GM18951 (cell line): Measurements from ENCODE around the gene CACNG4.

Source experiments
- POLR2A ChIP-seq: IDR thresholded peaks from 4 replicates; pipeline ENCODE4 v1.6.1; 2011; ENCODE audit warnings: mild to moderate bottlenecking; ENCODE audit not compliant: insufficient read length, insufficient read depth; ENCODE audit errors: extremely low read depth
- in situ Hi-C: fragments of 300-500 bp; cut with MboI; formaldehyde crosslinking; loops from one replicate; pipeline ENCODE4 v1.12.0; 2022; ENCODE audit warnings: low sequenced_read_pairs, mixed read lengths, inconsistent platforms; ENCODE audit not compliant: unreplicated experiment

CACNG4 gene

DNA sequence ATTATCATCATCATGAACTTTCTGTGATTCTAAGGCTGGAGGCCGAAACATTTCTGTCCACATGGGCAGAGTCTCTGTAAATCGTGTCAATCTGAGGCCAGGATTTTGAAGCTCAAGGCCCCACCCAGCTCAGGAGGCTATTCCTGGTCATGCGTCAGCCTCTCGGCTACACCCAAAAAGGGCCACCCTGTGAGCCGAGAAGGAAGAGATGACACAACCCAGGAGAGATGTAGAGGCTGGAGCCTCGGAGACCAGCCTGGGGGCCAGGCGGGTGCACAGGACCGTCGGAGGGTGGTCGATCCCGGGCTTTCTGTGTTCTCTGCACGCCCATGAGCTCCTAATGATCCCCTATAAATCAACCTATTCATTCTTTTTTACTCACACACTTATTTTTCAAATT lies 78.8 kb downstream of the CACNG4 start:
- in situ Hi-C loops, result no loop called here
- TF ChIP-seq POLR2A, result no peak

DNA sequence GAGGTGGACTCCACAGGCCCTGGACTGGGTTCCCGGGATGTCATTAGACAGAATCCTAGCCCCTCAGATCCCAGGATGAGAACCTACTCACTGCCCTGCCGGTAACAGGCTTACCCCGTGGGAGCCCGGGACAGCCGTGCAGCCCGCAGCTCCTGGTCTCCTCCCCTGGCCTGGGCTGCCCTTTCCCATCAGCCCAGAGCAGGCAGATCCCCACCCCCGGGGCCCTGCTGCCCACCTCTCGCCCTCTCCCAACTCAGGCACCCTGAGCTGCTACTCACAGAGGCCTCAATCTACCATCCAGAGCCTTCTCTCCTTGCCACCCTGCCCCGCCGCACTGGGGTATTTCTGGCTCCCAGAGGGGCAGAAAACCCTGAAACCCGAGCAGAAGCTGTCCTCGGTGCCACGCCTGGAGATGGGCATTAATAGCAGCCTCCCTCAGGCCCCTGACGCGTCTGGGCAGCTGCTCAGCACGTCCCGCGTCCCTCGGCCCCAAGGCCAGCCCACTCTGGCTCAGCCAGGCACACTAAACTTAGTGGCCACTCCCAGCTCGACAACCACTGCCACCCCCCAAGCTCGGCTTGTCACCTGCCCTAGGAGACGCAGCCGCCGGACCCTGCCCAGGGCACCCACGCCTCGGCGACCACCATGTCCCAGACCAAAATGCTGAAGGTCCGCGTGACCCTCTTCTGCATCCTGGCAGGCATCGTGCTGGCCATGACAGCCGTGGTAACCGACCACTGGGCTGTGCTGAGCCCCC lies 79.7 kb downstream of the CACNG4 start, which contains the start of gene CACNG1:
CACNG1 (plus strand) TSS at position 539 of the 757 bp plus-strand sequence; CDS start at position 646, 107 bp downstream.
- in situ Hi-C loops, result no loop called here

DNA sequence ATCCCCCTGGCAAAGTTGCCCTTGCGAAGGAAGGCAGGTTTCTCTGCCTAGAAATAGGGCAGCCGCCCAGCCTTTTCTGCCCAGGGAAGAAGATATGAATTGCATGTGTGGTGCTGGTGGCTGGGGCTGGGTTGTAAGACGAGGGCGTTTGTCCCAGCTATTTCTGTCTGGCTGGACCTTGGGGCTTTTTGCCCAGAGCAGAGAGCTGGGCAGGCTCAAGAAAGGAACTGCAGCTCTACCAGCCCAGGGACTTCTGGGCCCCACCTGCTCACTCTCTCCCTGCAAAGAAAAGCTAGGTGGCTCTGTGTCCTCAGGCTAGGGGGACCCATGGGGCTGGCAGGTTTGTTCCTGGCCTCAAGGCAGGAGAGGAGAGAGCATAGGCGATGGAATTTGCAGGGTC lies 80.4 kb downstream of the CACNG4 start:
- in situ Hi-C loops, result no loop called here
- no peak for TF ChIP-seq POLR2A

More for the DNA sequence above, 79.7 kb downstream of the CACNG4 start, which contains the start of gene CACNG1:
- TF ChIP-seq POLR2A, result no peak

DNA sequence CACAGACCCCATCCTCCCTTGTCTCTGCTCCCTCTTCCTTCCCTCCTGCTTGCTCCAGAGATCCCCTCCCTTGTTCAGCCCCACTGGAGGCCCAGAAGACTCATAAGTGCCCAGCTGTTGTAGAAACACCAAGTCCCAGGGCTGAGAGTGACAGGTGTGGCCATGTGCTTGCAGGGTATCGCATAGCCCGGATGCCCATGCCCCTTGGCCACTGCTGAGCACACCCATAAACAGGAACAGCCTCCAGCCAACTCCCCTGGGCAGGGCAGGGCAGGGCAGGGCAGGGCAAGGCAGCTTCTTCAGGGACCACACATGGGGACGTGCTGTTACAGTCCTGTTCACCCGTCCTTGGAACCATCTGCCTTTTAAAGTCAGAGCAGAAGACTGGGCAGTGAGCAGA lies 81.9 kb downstream of the CACNG4 start:
- TF ChIP-seq POLR2A, result no peak
- in situ Hi-C loops, result no loop called here

DNA sequence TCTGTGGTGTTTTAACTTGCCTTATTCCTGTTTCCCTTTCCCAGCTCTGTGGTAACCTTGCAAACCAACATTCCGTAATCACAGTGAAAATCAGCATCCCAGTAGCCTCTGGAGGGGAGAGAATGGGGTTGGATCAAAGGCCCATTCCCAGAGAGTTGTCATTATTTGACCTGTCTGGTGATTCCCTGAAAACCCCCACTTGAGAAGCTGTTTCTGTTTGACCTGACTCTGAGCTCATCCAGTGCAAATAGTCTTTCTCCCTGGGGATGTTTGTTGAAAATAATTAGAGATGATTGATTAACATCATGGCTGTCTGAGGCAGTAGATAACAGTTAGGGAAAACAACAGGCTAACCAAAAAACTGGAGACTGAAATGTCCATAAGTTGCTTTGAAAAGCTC lies 82.9 kb downstream of the CACNG4 start:
- no peak for TF ChIP-seq POLR2A
- in situ Hi-C loops, result no loop called here

DNA sequence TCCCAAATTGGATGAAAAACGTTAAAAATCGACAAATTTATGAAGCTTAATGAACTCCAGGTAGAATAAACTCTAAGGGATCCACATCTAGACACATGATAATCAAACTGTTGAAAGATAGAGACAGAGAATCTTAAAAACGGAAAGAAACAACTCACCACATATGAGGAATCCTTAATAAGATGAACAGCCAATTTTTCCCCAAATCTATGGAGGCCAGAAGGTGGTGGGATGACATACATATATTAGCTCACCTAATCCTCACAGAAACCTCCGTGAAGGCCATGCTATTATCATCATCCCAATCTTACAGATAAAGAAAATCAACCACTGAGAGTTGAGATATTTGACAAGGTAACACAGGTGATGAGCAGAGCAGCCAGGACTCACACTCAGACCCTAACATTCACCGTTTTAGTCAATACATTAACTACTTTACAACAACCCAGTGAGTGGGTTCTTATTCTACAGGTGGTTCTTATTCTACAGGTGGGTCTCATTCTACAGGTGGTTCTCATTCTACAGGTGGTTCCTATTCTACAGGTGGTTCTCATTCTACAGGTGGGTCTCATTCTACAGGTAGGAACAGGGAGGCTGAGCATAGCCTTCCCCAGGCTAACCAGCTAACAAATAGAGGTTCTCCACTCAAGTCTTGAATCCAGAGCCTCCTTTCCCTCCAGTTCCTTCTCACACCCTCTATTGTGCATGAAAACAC lies 84.7 kb downstream of the CACNG4 start:
- no peak for TF ChIP-seq POLR2A
- in situ Hi-C loops, result no loop called here

DNA sequence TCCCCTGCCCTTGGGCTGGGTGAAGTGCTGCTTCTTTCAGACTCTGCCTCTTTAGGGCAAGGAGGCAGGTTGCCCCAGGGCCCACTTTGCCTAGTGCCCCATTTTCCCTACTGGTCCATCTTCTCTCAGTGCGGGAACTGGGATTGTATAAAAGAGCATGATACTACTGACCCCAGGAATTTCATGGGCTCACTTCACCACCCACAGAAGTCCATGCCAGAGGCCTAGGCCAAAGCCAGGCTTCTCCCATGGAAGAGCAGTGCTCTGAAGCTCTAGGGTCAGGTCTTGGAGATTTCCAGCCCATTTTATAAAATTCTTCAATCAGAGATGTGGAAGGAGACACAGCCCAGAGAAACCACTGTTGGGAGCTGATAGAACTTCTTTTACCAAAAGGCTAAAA lies 85.6 kb downstream of the CACNG4 start:
- in situ Hi-C loops, result no loop called here
- TF ChIP-seq POLR2A, result no peak

DNA sequence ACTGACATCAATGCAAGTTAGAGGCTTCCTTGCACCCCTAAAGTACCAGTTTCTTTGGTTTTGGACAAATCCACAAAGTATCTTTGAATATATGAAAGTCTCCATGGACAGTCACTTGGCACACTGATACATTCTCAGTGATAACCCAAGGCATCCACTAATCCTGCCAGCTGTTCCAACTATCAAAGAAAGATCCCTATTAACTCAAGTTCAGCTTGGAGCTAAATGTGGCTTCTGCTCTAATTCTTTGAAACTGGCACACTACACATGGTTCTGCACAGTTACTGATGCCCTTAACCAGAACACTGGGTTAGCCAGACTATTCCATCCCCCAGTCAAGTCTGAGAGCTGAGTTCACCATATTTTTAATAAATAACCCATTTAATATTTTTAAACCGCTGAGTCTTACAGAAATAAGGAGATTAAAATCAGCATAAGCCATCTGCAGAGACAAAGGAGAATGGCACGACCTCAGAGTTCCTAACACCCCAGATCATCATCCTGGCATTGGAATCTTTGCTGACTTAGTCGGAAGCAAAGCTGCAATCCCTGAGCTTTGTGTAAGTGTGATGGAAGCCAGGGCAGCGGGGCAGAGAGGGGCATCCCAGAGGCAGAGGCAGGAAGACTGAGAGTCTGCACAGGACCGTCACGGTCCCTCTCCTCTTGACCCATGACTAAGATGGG lies 86.1 kb downstream of the CACNG4 start:
- TF ChIP-seq POLR2A, result no peak
- in situ Hi-C loops, result no loop called here

DNA sequence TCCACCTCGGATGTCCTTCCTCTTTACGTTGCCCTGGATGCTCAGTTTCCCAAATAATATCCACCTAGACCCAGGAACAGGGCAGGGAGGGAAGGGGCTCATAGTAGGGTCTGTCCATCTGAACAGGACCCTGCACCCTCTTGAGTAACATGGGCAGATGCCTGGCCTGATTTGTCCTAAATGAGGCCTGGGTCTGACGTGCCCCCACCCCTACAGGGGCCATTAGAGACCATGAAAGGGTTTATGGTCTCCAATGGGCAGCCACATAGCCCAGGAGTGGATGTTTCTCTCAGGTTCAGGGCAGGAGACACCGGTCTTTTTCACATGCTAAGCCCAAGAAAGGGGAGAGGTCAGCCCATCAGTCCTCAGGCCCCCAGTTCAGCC lies 86.6 kb downstream of the CACNG4 start:
- TF ChIP-seq POLR2A, result no peak

DNA sequence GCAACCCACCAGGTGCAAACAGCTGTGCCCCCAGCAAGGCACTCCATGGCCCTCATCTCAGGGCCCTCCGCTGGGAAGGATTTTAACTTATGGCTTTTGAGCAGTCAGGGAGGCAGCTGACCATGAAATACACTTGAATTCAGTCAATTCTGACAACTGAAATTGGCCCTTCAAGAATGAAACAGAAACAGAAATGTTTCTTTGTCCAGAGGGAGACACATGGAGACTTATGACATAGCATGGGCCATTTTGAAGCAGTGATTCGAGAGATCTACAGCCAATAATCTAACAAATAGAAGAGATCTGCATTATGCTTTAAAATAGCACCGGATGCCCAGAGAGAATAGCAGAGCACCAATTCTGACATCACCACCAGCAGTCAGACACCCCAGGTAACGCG lies 87.3 kb downstream of the CACNG4 start:
- no peak for TF ChIP-seq POLR2A
- in situ Hi-C loops, result no loop called here

More for the DNA sequence above, 86.6 kb downstream of the CACNG4 start:
- in situ Hi-C loops, result no loop called here

DNA sequence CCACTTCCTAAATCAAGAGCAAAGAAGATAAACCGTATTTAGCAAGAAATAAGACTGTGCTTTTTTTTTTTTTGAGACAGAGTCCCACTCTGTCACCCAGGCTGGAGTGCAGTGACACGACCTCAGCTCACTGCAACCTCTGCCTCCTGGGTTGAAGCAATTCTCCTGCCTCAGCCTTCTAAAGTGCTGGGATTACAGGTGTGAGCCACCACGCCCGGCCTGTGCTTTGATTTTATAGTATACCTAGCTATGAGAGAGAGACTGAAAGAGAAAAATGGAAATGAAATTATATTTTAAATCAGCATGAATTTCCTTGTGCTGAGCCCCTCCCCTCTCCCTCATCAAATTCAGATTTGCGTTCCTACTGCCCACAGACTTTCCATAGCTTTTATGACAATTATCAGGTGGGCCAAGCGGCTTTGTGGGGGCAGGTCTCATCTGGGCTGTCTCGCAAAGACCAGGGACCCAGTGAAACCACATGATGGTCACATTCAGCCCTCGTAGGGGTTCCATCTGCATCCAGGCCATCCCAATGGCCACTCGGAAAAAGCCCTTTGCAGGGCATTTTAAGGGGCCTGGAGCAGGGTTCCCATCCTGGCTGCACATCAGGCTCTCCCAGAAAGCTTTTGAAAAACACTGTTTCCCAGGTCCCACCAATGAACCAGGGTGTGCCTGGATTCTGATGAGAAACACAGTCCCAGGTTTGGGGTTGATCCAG lies 88.4 kb downstream of the CACNG4 start:
- no peak for TF ChIP-seq POLR2A
- in situ Hi-C loops, result no loop called here

DNA sequence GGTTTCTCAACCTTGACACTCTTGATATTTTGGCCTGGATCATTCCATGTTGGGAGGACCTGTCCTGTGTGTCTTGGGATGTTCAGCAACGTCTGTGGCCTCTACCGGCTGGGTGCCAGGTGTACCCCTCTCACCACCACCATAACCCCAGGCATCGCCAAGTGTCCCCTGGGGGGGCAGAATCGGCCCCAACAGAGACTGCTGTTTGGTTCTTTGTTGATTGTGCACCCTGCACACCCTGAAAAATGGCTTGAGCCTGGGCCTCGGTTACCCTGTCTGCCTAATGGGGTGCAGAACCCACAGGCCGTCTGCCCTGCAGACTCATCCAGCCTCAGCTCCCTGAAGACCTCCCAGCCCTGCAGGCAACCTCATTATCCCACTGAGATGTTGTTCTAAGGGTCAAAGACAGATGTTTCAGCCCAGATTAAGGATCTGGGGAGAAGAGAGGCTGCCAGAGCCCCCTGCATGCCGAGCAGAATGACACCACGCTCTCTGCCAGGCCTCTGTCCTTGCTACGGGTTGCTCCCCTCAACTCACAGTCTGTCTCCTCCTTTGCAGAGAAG lies 89.0 kb downstream of the CACNG4 start:
- no peak for TF ChIP-seq POLR2A
- in situ Hi-C loops, result no loop called here
